Measurements from ENCODE around the gene CLEC20A.

Gene CLEC20A

GRCh38 chr1:178498896-178499675 is 2.3 kb upstream of the CLEC20A start:
- no peak for DNase-seq (ENCODE audit: low spot score)

- DNase-seq (ENCODE audit: low spot score), result no peak
These were observed 1.2 kb upstream of the CLEC20A start for GRCh38 chr1:178497903-178498478.

- no peak for DNase-seq (ENCODE audit: low spot score)
These were observed 889 bp downstream of the CLEC20A start for GRCh38 chr1:178495741-178496409.

GRCh38 chr1:178495158-178495557 is 1.6 kb downstream of the CLEC20A start:
- DNase-seq (ENCODE audit: low spot score), result no peak

GRCh38 chr1:178494569-178494971 is 2.2 kb downstream of the CLEC20A start:
- no peak for DNase-seq (ENCODE audit: low spot score)

- DNase-seq (ENCODE audit: low spot score), result no peak
These were observed 3.4 kb downstream of the CLEC20A start for GRCh38 chr1:178493301-178493741.

GRCh38 chr1:178492341-178492740 is 4.4 kb downstream of the CLEC20A start:
- no peak for DNase-seq (ENCODE audit: low spot score)

GRCh38 chr1:178491721-178492120 is 5.0 kb downstream of the CLEC20A start:
- DNase-seq (ENCODE audit: low spot score), result no peak

- no peak for DNase-seq (ENCODE audit: low spot score)
These were observed 5.8 kb downstream of the CLEC20A start for GRCh38 chr1:178490967-178491366.

- no peak for DNase-seq (ENCODE audit: low spot score)
These were observed 6.6 kb downstream of the CLEC20A start for GRCh38 chr1:178490136-178490535.

GRCh38 chr1:178489399-178489798 is 7.4 kb downstream of the CLEC20A start:
- DNase-seq (ENCODE audit: low spot score), result no peak

GRCh38 chr1:178488393-178488792 is 8.4 kb downstream of the CLEC20A start:
- no peak for DNase-seq (ENCODE audit: low spot score)

- no peak for DNase-seq (ENCODE audit: low spot score)
These were observed 9.6 kb downstream of the CLEC20A start for GRCh38 chr1:178487070-178487615.

GRCh38 chr1:178486100-178487069 is 10.4 kb downstream of the CLEC20A start:
- no peak for DNase-seq (ENCODE audit: low spot score)

- DNase-seq (ENCODE audit: low spot score), result no peak
These were observed 11.2 kb downstream of the CLEC20A start for GRCh38 chr1:178485541-178485981.

- DNase-seq (ENCODE audit: low spot score), result no peak
These were observed 12.0 kb downstream of the CLEC20A start for GRCh38 chr1:178484698-178485225.

- no peak for DNase-seq (ENCODE audit: low spot score)
These were observed 13.4 kb downstream of the CLEC20A start for GRCh38 chr1:178483251-178483957.

GRCh38 chr1:178477841-178478240 is 18.9 kb downstream of the CLEC20A start:
- DNase-seq (ENCODE audit: low spot score), result no peak

GRCh38 chr1:178477373-178477772 is 19.4 kb downstream of the CLEC20A start:
- no peak for DNase-seq (ENCODE audit: low spot score)

GRCh38 chr1:178472531-178472930 is 24.2 kb downstream of the CLEC20A start:
- DNase-seq (ENCODE audit: low spot score), result no peak

Measured in activated CD4-positive, alpha-beta T cell treated with anti-CD3 and anti-CD28 coated beads, Interleukin-2, Interleukin-4, amounts not matched to agents 100 ng/mL and 50 ng/mL, durations not matched to agents 16 hours and 8 hours (primary cell).